ENCODE data around the gene C22orf42. TPM values are rescaled to one million over a fixed set of nuclear protein-coding genes. Genes with fewer than 3 reads are reported as not detected.

The C22orf42 gene
- total RNA-seq, 1 experiment from 2014 or later: not detected

DNA sequence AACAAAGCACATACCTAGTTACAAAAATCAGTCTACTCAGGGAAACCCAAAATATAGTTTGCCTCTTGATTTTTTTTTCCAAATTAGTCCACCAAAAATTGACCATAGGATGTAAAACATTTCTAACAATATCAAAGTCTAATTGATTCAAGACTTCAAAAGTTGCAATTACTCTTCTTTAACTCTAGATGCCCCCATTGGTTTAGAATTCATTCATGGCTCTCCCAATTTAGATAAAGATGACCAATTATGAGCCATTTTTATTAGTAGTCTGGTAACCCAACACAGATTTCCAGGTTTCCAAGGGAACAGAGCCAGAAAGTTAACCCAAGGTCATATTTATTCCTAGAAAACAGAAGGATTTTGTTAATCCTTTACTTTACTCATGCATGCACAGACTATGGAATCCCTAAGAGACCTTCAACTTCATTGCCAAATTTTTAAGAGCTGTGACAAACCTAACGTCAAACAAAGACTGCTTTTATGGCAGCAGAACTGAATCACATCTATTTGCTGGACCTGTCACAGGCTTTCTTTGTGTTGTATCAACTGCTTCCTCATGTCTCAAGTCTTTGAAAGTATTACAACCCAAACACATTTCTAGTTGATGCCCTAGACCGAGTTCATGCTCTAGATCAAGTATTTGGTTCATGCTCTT is 55.3 kb downstream of the C22orf42 start:
- Mint-ChIP-seq H3K27ac (no peak overlapping the region), H3K4me3 (no peak overlapping the region), H3K4me1 (peaks cover 2 to 5% of the 10 kb centered on the region in 2 experiments; a peak in 1 of 4 replicates), H3K27me3 (ENCODE audit: low read depth) (peaks cover 61% of the 10 kb centered on the region), H3K36me3 (ENCODE audit: insufficient read depth in 1 of 3, low read depth in 3 of 3) (no peaks in the 10 kb centered on the region), H3K9me3 (no peaks in the 10 kb centered on the region)
- H2BK15ac ChIP-seq (ENCODE audit: low read depth, low read length): no peak overlapping the region
- H3K79me2 ChIP-seq (ENCODE audit: insufficient read depth, low read length): no peaks in the 10 kb centered on the region
- H4K91ac ChIP-seq (ENCODE audit: insufficient read length, low read depth, low read length): no peak overlapping the region
- no peak overlapping the region for H4K8ac ChIP-seq (replicated peaks; ENCODE audit: insufficient read length, low read depth, low read length)
- no peak overlapping the region for H2BK20ac ChIP-seq (ENCODE audit: low read depth, low read length, poor library complexity, severe bottlenecking)
- H4K20me1 ChIP-seq (ENCODE audit: control insufficient read depth, insufficient read depth, insufficient read length): no peaks in the 10 kb centered on the region
- no peak overlapping the region for H3T11ph ChIP-seq (ENCODE audit: low read length)
- H2BK5ac ChIP-seq (ENCODE audit: insufficient read length, low read length): no peak overlapping the region
- H3K4me2 ChIP-seq (ENCODE audit: insufficient read depth, insufficient read length, low read length): no peak overlapping the region
- no peak for DNase-seq
- H2BK12ac ChIP-seq (ENCODE audit: insufficient read length, low read depth, low read length): no peak overlapping the region
- no peaks in the 10 kb centered on the region for H3K9me3 ChIP-seq (ENCODE audit: control insufficient read depth, low read depth, low read length)
- no peak overlapping the region for H3K27ac ChIP-seq (ENCODE audit: insufficient read length, low read depth, low read length)
- no peak overlapping the region for H3K18ac ChIP-seq (ENCODE audit: insufficient read length, low read depth, low read length)
- TF ChIP-seq, protein P1, sequence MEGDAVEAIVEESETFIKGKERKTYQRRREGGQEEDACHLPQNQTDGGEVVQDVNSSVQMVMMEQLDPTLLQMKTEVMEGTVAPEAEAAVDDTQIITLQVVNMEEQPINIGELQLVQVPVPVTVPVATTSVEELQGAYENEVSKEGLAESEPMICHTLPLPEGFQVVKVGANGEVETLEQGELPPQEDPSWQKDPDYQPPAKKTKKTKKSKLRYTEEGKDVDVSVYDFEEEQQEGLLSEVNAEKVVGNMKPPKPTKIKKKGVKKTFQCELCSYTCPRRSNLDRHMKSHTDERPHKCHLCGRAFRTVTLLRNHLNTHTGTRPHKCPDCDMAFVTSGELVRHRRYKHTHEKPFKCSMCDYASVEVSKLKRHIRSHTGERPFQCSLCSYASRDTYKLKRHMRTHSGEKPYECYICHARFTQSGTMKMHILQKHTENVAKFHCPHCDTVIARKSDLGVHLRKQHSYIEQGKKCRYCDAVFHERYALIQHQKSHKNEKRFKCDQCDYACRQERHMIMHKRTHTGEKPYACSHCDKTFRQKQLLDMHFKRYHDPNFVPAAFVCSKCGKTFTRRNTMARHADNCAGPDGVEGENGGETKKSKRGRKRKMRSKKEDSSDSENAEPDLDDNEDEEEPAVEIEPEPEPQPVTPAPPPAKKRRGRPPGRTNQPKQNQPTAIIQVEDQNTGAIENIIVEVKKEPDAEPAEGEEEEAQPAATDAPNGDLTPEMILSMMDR (conservative IDR thresholded peaks at IDR 0.05): peak; percentile 63
- H3K4ac ChIP-seq (ENCODE audit: low read depth, low read length): no peak overlapping the region
- no peak overlapping the region for H2AFZ ChIP-seq (ENCODE audit: low read length)
- H3K79me1 ChIP-seq (ENCODE audit: insufficient read depth, low read depth, low read length, poor library complexity, severe bottlenecking): no peaks in the 10 kb centered on the region
- no peak overlapping the region for H3K9ac ChIP-seq (ENCODE audit: extremely low read depth, insufficient read length, low read length)
- H3K23me2 ChIP-seq (ENCODE audit: insufficient read length, low read depth, low read length, poor library complexity, severe bottlenecking): no peaks in the 10 kb centered on the region
- no peak overlapping the region for H2AK5ac ChIP-seq (ENCODE audit: insufficient read length, low read length)
- H4K5ac ChIP-seq (ENCODE audit: insufficient read length, low read depth, low read length): no peak overlapping the region
- no peak overlapping the region for H2BK120ac ChIP-seq (ENCODE audit: low read depth, low read length, poor library complexity, severe bottlenecking)
- H3K23ac ChIP-seq (ENCODE audit: insufficient read length, low read depth, low read length): no peak overlapping the region
- H3K56ac ChIP-seq (ENCODE audit: insufficient read length, low read depth, low read length): no peak overlapping the region
- no peaks in the 10 kb centered on the region for H3K4me1 ChIP-seq (ENCODE audit: insufficient read depth, low read length)
- no peak overlapping the region for H3K14ac ChIP-seq (ENCODE audit: insufficient read depth, low read length)
- no CpG with 5 or more reads among the region's 2 CpGs for WGBS (ENCODE audit: extremely low coverage, insufficient read length, low lambda C conversion rate)
- no peaks in the 10 kb centered on the region for H3K27me3 ChIP-seq (ENCODE audit: insufficient read depth, low read length)

Data from H9 (cell line).